A204.1 (cell line): ENCODE results near the gene OPN1MW2.
"Not testable (repeated sequence)": the region's sequence is repeated elsewhere in the genome, so short reads cannot be mapped to it uniquely, and the experiment has no call there.

ENCODE experiments used
- FAIRE-seq: peaks from 2 replicates; lab custom pipeline; 2012; peaks lifted over from hg19 to GRCh38; lab: Jason Lieb, UNC

Gene OPN1MW2

DNA sequence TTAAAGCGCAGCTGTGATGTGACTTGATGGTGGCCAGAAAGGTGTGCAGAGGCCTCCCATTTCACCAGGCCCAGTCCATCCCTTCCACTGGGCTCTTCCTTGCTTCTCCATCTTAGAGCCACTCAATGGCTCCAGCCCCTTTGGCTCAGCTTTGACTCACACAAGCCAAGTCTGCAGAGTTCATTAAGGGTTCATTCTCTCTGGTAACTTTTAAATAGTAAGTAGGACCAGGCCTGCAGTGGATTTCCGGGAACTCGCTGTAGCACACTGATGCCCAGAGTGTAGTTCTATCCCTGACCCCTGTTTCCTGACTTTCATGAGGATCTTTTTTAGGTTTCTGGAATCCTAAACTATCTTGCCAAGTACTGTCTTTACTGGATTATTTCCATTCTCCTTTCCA, 49.7 kb downstream of the OPN1MW2 start:
- FAIRE-seq: not testable (repeated sequence)
